GM23338 (cell line): ENCODE measurements around the gene ZSWIM1. TPM values are rescaled to one million over a fixed set of nuclear protein-coding genes. Genes with fewer than 3 reads are reported as not detected.

Source experiments
- ATAC-seq: fragments of 200-7000 bp; cut with Tn5 transposase; 3 replicates; pipeline ENCODE4 v1.9.1; 2020
- DNase-seq: peaks from one replicate; pipeline ENCODE4 v3.0.0-alpha.2; 2015; ENCODE audit warnings: low spot score
- H2AFZ ChIP-seq: fragments of 200-600 bp; sonication (generic); 2 replicates; pipeline ENCODE4 v1.8.0; 2016; ENCODE audit warnings: antibody characterized with exemption, mild to moderate bottlenecking, moderate library complexity
- H3F3A ChIP-seq: fragments of 200-600 bp; sonication (generic); replicated peaks from 2 replicates; pipeline ENCODE4 v1.8.0; 2017; ENCODE audit warnings: antibody characterized with exemption, mixed run types, low read depth
- H3K27ac ChIP-seq: fragments of 200-600 bp; sonication (generic); 2 replicates; pipeline ENCODE4 v1.6.1; 2016; ENCODE audit warnings: low read depth
- H3K27me3 ChIP-seq: fragments of 200-600 bp; sonication (generic); 2 replicates; pipeline ENCODE4 v1.8.0; 2016; ENCODE audit warnings: mild to moderate bottlenecking, mixed run types, moderate library complexity; ENCODE audit not compliant: insufficient read depth
- H3K36me3 ChIP-seq: fragments of 200-600 bp; sonication (generic); 2 replicates; pipeline ENCODE4 v1.8.0; 2016; ENCODE audit warnings: mild to moderate bottlenecking; ENCODE audit not compliant: insufficient read depth
- H3K4me1 ChIP-seq: fragments of 200-600 bp; sonication (generic); 2 replicates; pipeline ENCODE4 v1.8.0; 2016; ENCODE audit warnings: mild to moderate bottlenecking, moderate library complexity; ENCODE audit not compliant: insufficient read depth
- H3K4me2 ChIP-seq: fragments of 200-600 bp; sonication (generic); 2 replicates; pipeline ENCODE4 v1.7.1; 2017; ENCODE audit warnings: mixed run types
- H3K4me3 ChIP-seq: fragments of 200-600 bp; sonication (generic); 2 replicates; pipeline ENCODE4 v1.6.1; 2016; ENCODE audit warnings: mixed run types
- H3K79me2 ChIP-seq: fragments of 200-600 bp; sonication (generic); replicated peaks from 2 replicates; pipeline ENCODE4 v1.8.0; 2017; ENCODE audit warnings: mild to moderate bottlenecking; ENCODE audit not compliant: insufficient read depth
- H3K9me2 ChIP-seq: fragments of 200-600 bp; sonication (generic); 2 replicates; pipeline ENCODE4 v1.8.0; 2017; ENCODE audit not compliant: insufficient read depth
- H4K20me1 ChIP-seq: fragments of 200-600 bp; sonication (generic); replicated peaks from 2 replicates; pipeline ENCODE4 v1.8.0; 2017; ENCODE audit warnings: mild to moderate bottlenecking; ENCODE audit not compliant: insufficient read depth
- H3K27ac Mint-ChIP-seq: 2 replicates; pipeline ENCODE4 v1.8.0; 2020; ENCODE audit warnings: inconsistent platforms, mild to moderate bottlenecking, moderate library complexity, mixed read lengths
- H3K27me3 Mint-ChIP-seq: 3 replicates; pipeline ENCODE4 v1.8.0; 2022; ENCODE audit warnings: low read depth, mild to moderate bottlenecking, moderate library complexity, mixed read lengths, inconsistent platforms; ENCODE audit not compliant: insufficient read depth, poor library complexity
- H3K36me3 Mint-ChIP-seq: 3 replicates; pipeline ENCODE4 v1.8.0; 2021; ENCODE audit warnings: low read depth, mild to moderate bottlenecking, inconsistent platforms, moderate library complexity, mixed read lengths
- H3K4me1 Mint-ChIP-seq: 3 replicates; pipeline ENCODE4 v1.8.0; 2020; ENCODE audit warnings: mild to moderate bottlenecking, inconsistent platforms, mixed read lengths
- H3K4me3 Mint-ChIP-seq: 3 replicates; pipeline ENCODE4 v1.8.0; 2021; ENCODE audit warnings: moderate library complexity, mild to moderate bottlenecking, inconsistent platforms, mixed read lengths
- H3K9me3 Mint-ChIP-seq: 3 replicates; pipeline ENCODE4 v1.8.0; 2020; ENCODE audit warnings: moderate library complexity, mild to moderate bottlenecking, inconsistent platforms, mixed read lengths
- CREB1 ChIP-seq: fragments of 250-450 bp; sonication (Bioruptor Pico); IDR thresholded peaks from 2 replicates; pipeline ENCODE4 v1.5.0; 2020; ENCODE audit warnings: low read depth, mild to moderate bottlenecking, moderate library complexity
- ETS1 ChIP-seq: IDR thresholded peaks from 2 replicates; pipeline ENCODE4 v1.6.1; 2016; ENCODE audit warnings: antibody characterized with exemption
- EZH2 ChIP-seq: fragments of 200-600 bp; sonication (generic); IDR thresholded peaks from one replicate; pipeline ENCODE4 v1.8.0; 2017; ENCODE audit warnings: antibody characterized with exemption, mild to moderate bottlenecking, low read depth; ENCODE audit not compliant: unreplicated experiment
- EZH2phosphoT487 ChIP-seq: fragments of 200-600 bp; sonication (generic); IDR thresholded peaks from one replicate; pipeline ENCODE4 v1.8.1; 2018; ENCODE audit warnings: antibody characterized with exemption; ENCODE audit not compliant: unreplicated experiment
- NANOG ChIP-seq: IDR thresholded peaks from 2 replicates; pipeline ENCODE4 v1.6.1; 2016; ENCODE audit warnings: antibody characterized with exemption, borderline replicate concordance
- POLR2AphosphoS5 ChIP-seq: IDR thresholded peaks from 2 replicates; pipeline ENCODE4 v1.6.1; 2016; ENCODE audit warnings: antibody characterized with exemption, low read depth
- ZNF114 ChIP-seq: fragments of 250-450 bp; sonication (Bioruptor Pico); IDR thresholded peaks from 2 replicates; pipeline ENCODE4 v1.5.0; 2020; ENCODE audit warnings: mild to moderate bottlenecking, moderate library complexity
- ZNF331 ChIP-seq: fragments of 250-450 bp; sonication (Bioruptor Pico); IDR thresholded peaks from 2 replicates; pipeline ENCODE4 v1.5.0; 2020; ENCODE audit warnings: low read depth, mild to moderate bottlenecking, moderate library complexity
- polyA plus RNA-seq: library from polyadenylated mRNA; unstranded; fragments of >200 nt; fragmentation: Nextera tagmentation; extraction: Ambion mirVana; gene quantifications from 2 replicates; pipeline ENCODE4 v1.2.1, GENCODE V29; 2016
- total RNA-seq: library from RNA; depleted of rRNA; stranded (reverse); fragments of >200 nt; shearing (Covaris generic); gene quantifications from 2 replicates; pipeline ENCODE4 v1.2.3, GENCODE V29; 2014
- TF ChIP-seq, protein P1 (sequence below), 2 experiments: fragments of 200-600 bp in 1 of 2; sonication (generic) in 1 of 2; conservative IDR thresholded peaks; 2 replicates each; pipeline versions ENCODE4 v1.5.1 to v1.6.1; 2016 to 2017; ENCODE audit warnings: antibody characterized with exemption in 2 of 2, low read depth in 2 of 2, mild to moderate bottlenecking in 2 of 2, moderate library complexity in 1 of 2
- TF ChIP-seq, protein P2 (sequence below): fragments of 250-450 bp; sonication (Bioruptor Pico); IDR thresholded peaks from 2 replicates; pipeline ENCODE4 v1.5.0; 2020; ENCODE audit warnings: mild to moderate bottlenecking, moderate library complexity

Gene ZSWIM1
- total and polyA plus RNA-seq, 2 experiments from 2014 or later: 11.5 to 16.2 TPM

GRCh38 chr20:45835329-45835765 is 45.7 kb upstream of the ZSWIM1 start:
- no peaks in the 10 kb centered on the region; the same call in 2 of the 3 replicates for H3K9me3 Mint-ChIP-seq
- peaks cover 20% of the 10 kb centered on the region; the same call in 1 of the 2 replicates for H3K4me1 ChIP-seq
- H3K4me3 ChIP-seq: peak overlapping the region; percentile 82; the same call in 1 of the 2 replicates
- H3K27ac ChIP-seq: no peak overlapping the region
- peak overlapping the region; percentile 77; the same call in 2 of the 3 replicates for H3K4me3 Mint-ChIP-seq
- no peak overlapping the region for H2AFZ ChIP-seq
- no peaks in the 10 kb centered on the region for H3K27me3 ChIP-seq
- peaks cover 12% of the 10 kb centered on the region for H3K27me3 Mint-ChIP-seq
- H3K4me2 ChIP-seq: peak overlapping the region; percentile 85; the same call in 1 of the 2 replicates
- no peaks in the 10 kb centered on the region for H3K9me2 ChIP-seq
- H3F3A ChIP-seq: peaks cover 15% of the 10 kb centered on the region
- H3K27ac Mint-ChIP-seq: no peak overlapping the region
- no peak for TF ChIP-seq EZH2phosphoT487
- peaks cover 18% of the 10 kb centered on the region; the same call in 2 of the 3 replicates for H3K36me3 Mint-ChIP-seq
- no peak for ATAC-seq
- peaks cover 13% of the 10 kb centered on the region for H4K20me1 ChIP-seq
- no peak for DNase-seq
- H3K79me2 ChIP-seq: 0 out of 2 replicates have a peak, but pooled peaks cover 3% of the 10 kb centered on the region
- H3K36me3 ChIP-seq: no peaks in the 10 kb centered on the region
- H3K4me1 Mint-ChIP-seq: peaks cover 12% of the 10 kb centered on the region

GRCh38 chr20:45835825-45836224 is 45.2 kb upstream of the ZSWIM1 start:
- Histone ChIP-seq H3K27me3 (no peaks in the 10 kb centered on the region), H3K27ac (no peak overlapping the region; the same call in 1 of the 2 replicates), H3K79me2 (0 out of 2 replicates have a peak, but pooled peaks cover 3% of the 10 kb centered on the region), H3K4me2 (peak overlapping the region; percentile 85; the same call in 1 of the 2 replicates), H2AFZ (no peak overlapping the region), H3F3A (peaks cover 15% of the 10 kb centered on the region), H4K20me1 (peaks cover 13% of the 10 kb centered on the region), H3K9me2 (no peaks in the 10 kb centered on the region), H3K36me3 (no peaks in the 10 kb centered on the region), H3K4me3 (no peak overlapping the region), H3K4me1 (peaks cover 20% of the 10 kb centered on the region; the same call in 1 of the 2 replicates)
- Mint-ChIP-seq H3K36me3 (peaks cover 18% of the 10 kb centered on the region; the same call in 2 of the 3 replicates), H3K4me3 (peak overlapping the region; percentile 77; the same call in 2 of the 3 replicates), H3K27me3 (peaks cover 12% of the 10 kb centered on the region), H3K4me1 (peaks cover 12% of the 10 kb centered on the region), H3K27ac (no peak overlapping the region), H3K9me3 (no peaks in the 10 kb centered on the region)
- DNase-seq: no peak
- no peak for ATAC-seq
- no peak for TF ChIP-seq ZNF331 (CRISPR knock-in tag)
- TF ChIP-seq ZNF114 (CRISPR knock-in tag): no peak
- no peak for TF ChIP-seq NANOG
- no peak for TF ChIP-seq EZH2phosphoT487
- no peak for TF ChIP-seq CREB1 (CRISPR knock-in tag)
- TF ChIP-seq EZH2: no peak
- TF ChIP-seq ETS1: no peak
- TF ChIP-seq, protein P1, sequence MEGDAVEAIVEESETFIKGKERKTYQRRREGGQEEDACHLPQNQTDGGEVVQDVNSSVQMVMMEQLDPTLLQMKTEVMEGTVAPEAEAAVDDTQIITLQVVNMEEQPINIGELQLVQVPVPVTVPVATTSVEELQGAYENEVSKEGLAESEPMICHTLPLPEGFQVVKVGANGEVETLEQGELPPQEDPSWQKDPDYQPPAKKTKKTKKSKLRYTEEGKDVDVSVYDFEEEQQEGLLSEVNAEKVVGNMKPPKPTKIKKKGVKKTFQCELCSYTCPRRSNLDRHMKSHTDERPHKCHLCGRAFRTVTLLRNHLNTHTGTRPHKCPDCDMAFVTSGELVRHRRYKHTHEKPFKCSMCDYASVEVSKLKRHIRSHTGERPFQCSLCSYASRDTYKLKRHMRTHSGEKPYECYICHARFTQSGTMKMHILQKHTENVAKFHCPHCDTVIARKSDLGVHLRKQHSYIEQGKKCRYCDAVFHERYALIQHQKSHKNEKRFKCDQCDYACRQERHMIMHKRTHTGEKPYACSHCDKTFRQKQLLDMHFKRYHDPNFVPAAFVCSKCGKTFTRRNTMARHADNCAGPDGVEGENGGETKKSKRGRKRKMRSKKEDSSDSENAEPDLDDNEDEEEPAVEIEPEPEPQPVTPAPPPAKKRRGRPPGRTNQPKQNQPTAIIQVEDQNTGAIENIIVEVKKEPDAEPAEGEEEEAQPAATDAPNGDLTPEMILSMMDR (conservative IDR thresholded peaks at IDR 0.05; ENCODE audit: low read depth in 2 of 2): no peak
- no peak for TF ChIP-seq POLR2AphosphoS5
- TF ChIP-seq, protein P2, sequence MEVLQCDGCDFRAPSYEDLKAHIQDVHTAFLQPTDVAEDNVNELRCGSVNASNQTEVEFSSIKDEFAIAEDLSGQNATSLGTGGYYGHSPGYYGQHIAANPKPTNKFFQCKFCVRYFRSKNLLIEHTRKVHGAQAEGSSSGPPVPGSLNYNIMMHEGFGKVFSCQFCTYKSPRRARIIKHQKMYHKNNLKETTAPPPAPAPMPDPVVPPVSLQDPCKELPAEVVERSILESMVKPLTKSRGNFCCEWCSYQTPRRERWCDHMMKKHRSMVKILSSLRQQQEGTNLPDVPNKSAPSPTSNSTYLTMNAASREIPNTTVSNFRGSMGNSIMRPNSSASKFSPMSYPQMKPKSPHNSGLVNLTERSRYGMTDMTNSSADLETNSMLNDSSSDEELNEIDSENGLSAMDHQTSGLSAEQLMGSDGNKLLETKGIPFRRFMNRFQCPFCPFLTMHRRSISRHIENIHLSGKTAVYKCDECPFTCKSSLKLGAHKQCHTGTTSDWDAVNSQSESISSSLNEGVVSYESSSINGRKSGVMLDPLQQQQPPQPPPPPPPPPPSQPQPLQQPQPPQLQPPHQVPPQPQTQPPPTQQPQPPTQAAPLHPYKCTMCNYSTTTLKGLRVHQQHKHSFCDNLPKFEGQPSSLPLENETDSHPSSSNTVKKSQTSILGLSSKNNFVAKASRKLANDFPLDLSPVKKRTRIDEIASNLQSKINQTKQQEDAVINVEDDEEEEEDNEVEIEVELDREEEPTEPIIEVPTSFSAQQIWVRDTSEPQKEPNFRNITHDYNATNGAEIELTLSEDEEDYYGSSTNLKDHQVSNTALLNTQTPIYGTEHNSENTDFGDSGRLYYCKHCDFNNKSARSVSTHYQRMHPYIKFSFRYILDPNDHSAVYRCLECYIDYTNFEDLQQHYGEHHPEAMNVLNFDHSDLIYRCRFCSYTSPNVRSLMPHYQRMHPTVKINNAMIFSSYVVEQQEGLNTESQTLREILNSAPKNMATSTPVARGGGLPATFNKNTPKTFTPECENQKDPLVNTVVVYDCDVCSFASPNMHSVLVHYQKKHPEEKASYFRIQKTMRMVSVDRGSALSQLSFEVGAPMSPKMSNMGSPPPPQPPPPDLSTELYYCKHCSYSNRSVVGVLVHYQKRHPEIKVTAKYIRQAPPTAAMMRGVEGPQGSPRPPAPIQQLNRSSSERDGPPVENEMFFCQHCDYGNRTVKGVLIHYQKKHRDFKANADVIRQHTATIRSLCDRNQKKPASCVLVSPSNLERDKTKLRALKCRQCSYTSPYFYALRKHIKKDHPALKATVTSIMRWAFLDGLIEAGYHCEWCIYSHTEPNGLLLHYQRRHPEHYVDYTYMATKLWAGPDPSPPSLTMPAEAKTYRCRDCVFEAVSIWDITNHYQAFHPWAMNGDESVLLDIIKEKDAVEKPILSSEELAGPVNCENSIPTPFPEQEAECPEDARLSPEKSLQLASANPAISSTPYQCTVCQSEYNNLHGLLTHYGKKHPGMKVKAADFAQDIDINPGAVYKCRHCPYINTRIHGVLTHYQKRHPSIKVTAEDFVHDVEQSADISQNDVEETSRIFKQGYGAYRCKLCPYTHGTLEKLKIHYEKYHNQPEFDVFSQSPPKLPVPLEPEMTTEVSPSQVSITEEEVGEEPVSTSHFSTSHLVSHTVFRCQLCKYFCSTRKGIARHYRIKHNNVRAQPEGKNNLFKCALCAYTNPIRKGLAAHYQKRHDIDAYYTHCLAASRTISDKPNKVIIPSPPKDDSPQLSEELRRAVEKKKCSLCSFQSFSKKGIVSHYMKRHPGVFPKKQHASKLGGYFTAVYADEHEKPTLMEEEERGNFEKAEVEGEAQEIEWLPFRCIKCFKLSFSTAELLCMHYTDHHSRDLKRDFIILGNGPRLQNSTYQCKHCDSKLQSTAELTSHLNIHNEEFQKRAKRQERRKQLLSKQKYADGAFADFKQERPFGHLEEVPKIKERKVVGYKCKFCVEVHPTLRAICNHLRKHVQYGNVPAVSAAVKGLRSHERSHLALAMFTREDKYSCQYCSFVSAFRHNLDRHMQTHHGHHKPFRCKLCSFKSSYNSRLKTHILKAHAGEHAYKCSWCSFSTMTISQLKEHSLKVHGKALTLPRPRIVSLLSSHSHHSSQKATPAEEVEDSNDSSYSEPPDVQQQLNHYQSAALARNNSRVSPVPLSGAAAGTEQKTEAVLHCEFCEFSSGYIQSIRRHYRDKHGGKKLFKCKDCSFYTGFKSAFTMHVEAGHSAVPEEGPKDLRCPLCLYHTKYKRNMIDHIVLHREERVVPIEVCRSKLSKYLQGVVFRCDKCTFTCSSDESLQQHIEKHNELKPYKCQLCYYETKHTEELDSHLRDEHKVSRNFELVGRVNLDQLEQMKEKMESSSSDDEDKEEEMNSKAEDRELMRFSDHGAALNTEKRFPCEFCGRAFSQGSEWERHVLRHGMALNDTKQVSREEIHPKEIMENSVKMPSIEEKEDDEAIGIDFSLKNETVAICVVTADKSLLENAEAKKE (CRISPR knock-in tag): no peak
